Suppressor macrophage (primary cell): ENCODE measurements around the gene LNPEP.
A peak's percentile ranks its signal among the peaks of the same experiment; 100 is the strongest.

Source experiments
- DNase-seq, 4 experiments: peaks; one replicate each; pipeline ENCODE4 v3.0.0-alpha.2; 2020 to 2022

LNPEP gene

GRCh38 chr5:96961053-96961452 lies 25.2 kb downstream of the LNPEP start:
- peak; percentile 15 to 76 (median 53) for DNase-seq

GRCh38 chr5:96962540-96962991 lies 26.7 kb downstream of the LNPEP start:
- DNase-seq = peak in 1 of 4 experiments; percentile 15

- peak; percentile 43 to 71 (median 54) for DNase-seq
Observed at GRCh38 chr5:96963267-96963666, 27.4 kb downstream of the LNPEP start.

GRCh38 chr5:96966801-96967200 lies 30.9 kb downstream of the LNPEP start:
- no peak for DNase-seq

- no peak for DNase-seq
Observed at GRCh38 chr5:96967400-96967799, 31.5 kb downstream of the LNPEP start.

- DNase-seq = no peak
Observed at GRCh38 chr5:96968074-96968473, 32.2 kb downstream of the LNPEP start.

GRCh38 chr5:96968614-96969013 lies 32.7 kb downstream of the LNPEP start:
- no peak for DNase-seq

- DNase-seq = no peak
Observed at GRCh38 chr5:96969366-96969765, 33.5 kb downstream of the LNPEP start.

- no peak for DNase-seq
Observed at GRCh38 chr5:96972599-96973334, 36.9 kb downstream of the LNPEP start.

GRCh38 chr5:96973532-96974401 lies 37.9 kb downstream of the LNPEP start:
- no peak for DNase-seq

GRCh38 chr5:96975656-96976055 lies 39.8 kb downstream of the LNPEP start:
- DNase-seq = no peak

- DNase-seq = no peak
Observed at GRCh38 chr5:96977228-96977627, 41.3 kb downstream of the LNPEP start.

- DNase-seq = no peak
Observed at GRCh38 chr5:96978812-96979449, 43.1 kb downstream of the LNPEP start.

GRCh38 chr5:96984506-96985192 lies 48.8 kb downstream of the LNPEP start:
- DNase-seq = no peak

- no peak for DNase-seq
Observed at GRCh38 chr5:96986450-96986849, 50.6 kb downstream of the LNPEP start.

GRCh38 chr5:96990102-96990501 lies 54.2 kb downstream of the LNPEP start:
- DNase-seq = no peak

GRCh38 chr5:96991708-96992107 lies 55.8 kb downstream of the LNPEP start:
- DNase-seq = no peak

GRCh38 chr5:96993760-96994159 lies 57.9 kb downstream of the LNPEP start:
- no peak for DNase-seq

GRCh38 chr5:96994493-96994892 lies 58.6 kb downstream of the LNPEP start:
- DNase-seq = no peak

- DNase-seq = no peak
Observed at GRCh38 chr5:96995419-96995818, 59.5 kb downstream of the LNPEP start.

GRCh38 chr5:96997265-96997859 lies 61.5 kb downstream of the LNPEP start:
- peak; percentile 24 to 70 (median 59) for DNase-seq

- DNase-seq = no peak
Observed at GRCh38 chr5:96999856-97000255, 64.0 kb downstream of the LNPEP start.
